ENCODE results near the gene PLXND1.

Gene PLXND1

GRCh38 chr3:129628169-129628522 is 21.7 kb upstream of the PLXND1 start:
- H3K9me3 ChIP-seq (ENCODE audit: control insufficient read depth, low read length), result no peaks in the 10 kb centered on the region
- peak overlapping the region; percentile 45 for H3K4me3 ChIP-seq (ENCODE audit: insufficient read depth, low read depth, low read length)
- H3K4me1 ChIP-seq (ENCODE audit: control insufficient read depth, insufficient read depth, low read length), result peaks cover 5% of the 10 kb centered on the region
- 44 to 45% methylated on average over 8 to 9 of the region's 9 CpGs for WGBS, 2 experiments
- H3K36me3 ChIP-seq (ENCODE audit: control insufficient read depth, insufficient read depth, low read length), result no peaks in the 10 kb centered on the region
- no peaks in the 10 kb centered on the region for H3K27me3 ChIP-seq (ENCODE audit: control insufficient read depth, insufficient read depth, low read length, poor library complexity, severe bottlenecking)
- H3K27ac ChIP-seq (ENCODE audit: insufficient read depth, low read depth, low read length, poor library complexity, severe bottlenecking), result no peak overlapping the region

- H3K4me1 ChIP-seq (ENCODE audit: control insufficient read depth, insufficient read depth, low read length), result peaks cover 5% of the 10 kb centered on the region
- H3K27ac ChIP-seq (ENCODE audit: insufficient read depth, low read depth, low read length, poor library complexity, severe bottlenecking), result no peak overlapping the region
- H3K27me3 ChIP-seq (ENCODE audit: control insufficient read depth, insufficient read depth, low read length, poor library complexity, severe bottlenecking), result no peaks in the 10 kb centered on the region
- H3K9me3 ChIP-seq (ENCODE audit: control insufficient read depth, low read length), result no peaks in the 10 kb centered on the region
- WGBS, 2 experiments, result 1 to 2% methylated on average over 38 of the region's 38 CpGs
- no peaks in the 10 kb centered on the region for H3K36me3 ChIP-seq (ENCODE audit: control insufficient read depth, insufficient read depth, low read length)
- H3K4me3 ChIP-seq (ENCODE audit: insufficient read depth, low read depth, low read length), result peak overlapping the region; percentile 45
These were observed 21.1 kb upstream of the PLXND1 start for GRCh38 chr3:129627350-129628168.

GRCh38 chr3:129626744-129627349 is 20.4 kb upstream of the PLXND1 start:
- H3K36me3 ChIP-seq (ENCODE audit: control insufficient read depth, insufficient read depth, low read length), result no peaks in the 10 kb centered on the region
- H3K4me3 ChIP-seq (ENCODE audit: insufficient read depth, low read depth, low read length), result peak overlapping the region; percentile 45
- peak overlapping the region; percentile 52 for H3K27ac ChIP-seq (ENCODE audit: insufficient read depth, low read depth, low read length, poor library complexity, severe bottlenecking)
- no peaks in the 10 kb centered on the region for H3K9me3 ChIP-seq (ENCODE audit: control insufficient read depth, low read length)
- WGBS, 2 experiments, result 0 to 1% methylated on average over 49 of the region's 49 CpGs
- no peaks in the 10 kb centered on the region for H3K27me3 ChIP-seq (ENCODE audit: control insufficient read depth, insufficient read depth, low read length, poor library complexity, severe bottlenecking)
- peaks cover 10% of the 10 kb centered on the region for H3K4me1 ChIP-seq (ENCODE audit: control insufficient read depth, insufficient read depth, low read length)

GRCh38 chr3:129625072-129625874 is 18.8 kb upstream of the PLXND1 start:
- Histone ChIP-seq H3K27ac (ENCODE audit: insufficient read depth, low read depth, low read length, poor library complexity, severe bottlenecking) (no peak overlapping the region), H3K4me3 (ENCODE audit: insufficient read depth, low read depth, low read length) (no peak overlapping the region)
- WGBS, 2 experiments, result 90 to 92% methylated on average over 12 of the region's 12 CpGs

GRCh38 chr3:129624347-129625071 is 18.0 kb upstream of the PLXND1 start:
- Histone ChIP-seq H3K27me3 (ENCODE audit: control insufficient read depth, insufficient read depth, low read length, poor library complexity, severe bottlenecking) (no peaks in the 10 kb centered on the region), H3K27ac (ENCODE audit: insufficient read depth, low read depth, low read length, poor library complexity, severe bottlenecking) (no peak overlapping the region), H3K36me3 (ENCODE audit: control insufficient read depth, insufficient read depth, low read length) (no peaks in the 10 kb centered on the region), H3K4me1 (ENCODE audit: control insufficient read depth, insufficient read depth, low read length) (peaks cover 10% of the 10 kb centered on the region), H3K4me3 (ENCODE audit: insufficient read depth, low read depth, low read length) (no peak overlapping the region), H3K9me3 (ENCODE audit: control insufficient read depth, low read length) (no peaks in the 10 kb centered on the region)
- 92 to 94% methylated on average over 11 of the region's 11 CpGs for WGBS, 2 experiments

More at GRCh38 chr3:129625072-129625874, 18.8 kb upstream of the PLXND1 start:
- no peaks in the 10 kb centered on the region for H3K27me3 ChIP-seq (ENCODE audit: control insufficient read depth, insufficient read depth, low read length, poor library complexity, severe bottlenecking)
- H3K4me1 ChIP-seq (ENCODE audit: control insufficient read depth, insufficient read depth, low read length), result peaks cover 10% of the 10 kb centered on the region
- H3K36me3 ChIP-seq (ENCODE audit: control insufficient read depth, insufficient read depth, low read length), result no peaks in the 10 kb centered on the region
- H3K9me3 ChIP-seq (ENCODE audit: control insufficient read depth, low read length), result no peaks in the 10 kb centered on the region

- H3K4me3 ChIP-seq (ENCODE audit: insufficient read depth, low read depth, low read length), result no peak overlapping the region
- no peaks in the 10 kb centered on the region for H3K27me3 ChIP-seq (ENCODE audit: control insufficient read depth, insufficient read depth, low read length, poor library complexity, severe bottlenecking)
- peaks cover 10% of the 10 kb centered on the region for H3K4me1 ChIP-seq (ENCODE audit: control insufficient read depth, insufficient read depth, low read length)
- no peaks in the 10 kb centered on the region for H3K9me3 ChIP-seq (ENCODE audit: control insufficient read depth, low read length)
- H3K27ac ChIP-seq (ENCODE audit: insufficient read depth, low read depth, low read length, poor library complexity, severe bottlenecking), result no peak overlapping the region
- 82% methylated on average over 17 of the region's 17 CpGs for WGBS, 2 experiments
- no peaks in the 10 kb centered on the region for H3K36me3 ChIP-seq (ENCODE audit: control insufficient read depth, insufficient read depth, low read length)
These were observed 17.1 kb upstream of the PLXND1 start for GRCh38 chr3:129623447-129624118.

GRCh38 chr3:129622933-129623332 is 16.5 kb upstream of the PLXND1 start:
- 93 to 94% methylated on average over 10 of the region's 10 CpGs for WGBS, 2 experiments
- Histone ChIP-seq H3K9me3 (ENCODE audit: control insufficient read depth, low read length) (no peaks in the 10 kb centered on the region), H3K4me1 (ENCODE audit: control insufficient read depth, insufficient read depth, low read length) (peaks cover 10% of the 10 kb centered on the region), H3K4me3 (ENCODE audit: insufficient read depth, low read depth, low read length) (no peak overlapping the region), H3K27ac (ENCODE audit: insufficient read depth, low read depth, low read length, poor library complexity, severe bottlenecking) (no peak overlapping the region), H3K36me3 (ENCODE audit: control insufficient read depth, insufficient read depth, low read length) (no peaks in the 10 kb centered on the region), H3K27me3 (ENCODE audit: control insufficient read depth, insufficient read depth, low read length, poor library complexity, severe bottlenecking) (no peaks in the 10 kb centered on the region)

- WGBS, 2 experiments, result 83 to 88% methylated on average over 12 of the region's 12 CpGs
- H3K9me3 ChIP-seq (ENCODE audit: control insufficient read depth, low read length), result no peaks in the 10 kb centered on the region
- peaks cover 10% of the 10 kb centered on the region for H3K4me1 ChIP-seq (ENCODE audit: control insufficient read depth, insufficient read depth, low read length)
- no peak overlapping the region for H3K27ac ChIP-seq (ENCODE audit: insufficient read depth, low read depth, low read length, poor library complexity, severe bottlenecking)
- H3K36me3 ChIP-seq (ENCODE audit: control insufficient read depth, insufficient read depth, low read length), result no peaks in the 10 kb centered on the region
- no peaks in the 10 kb centered on the region for H3K27me3 ChIP-seq (ENCODE audit: control insufficient read depth, insufficient read depth, low read length, poor library complexity, severe bottlenecking)
- no peak overlapping the region for H3K4me3 ChIP-seq (ENCODE audit: insufficient read depth, low read depth, low read length)
These were observed 15.9 kb upstream of the PLXND1 start for GRCh38 chr3:129622226-129622874.

- H3K36me3 ChIP-seq (ENCODE audit: control insufficient read depth, insufficient read depth, low read length), result no peaks in the 10 kb centered on the region
- 77 to 91% methylated on average over 10 to 13 of the region's 14 CpGs for WGBS, 2 experiments
- H3K27me3 ChIP-seq (ENCODE audit: control insufficient read depth, insufficient read depth, low read length, poor library complexity, severe bottlenecking), result no peaks in the 10 kb centered on the region
- H3K4me1 ChIP-seq (ENCODE audit: control insufficient read depth, insufficient read depth, low read length), result peaks cover 10% of the 10 kb centered on the region
- no peak overlapping the region for H3K4me3 ChIP-seq (ENCODE audit: insufficient read depth, low read depth, low read length)
- H3K27ac ChIP-seq (ENCODE audit: insufficient read depth, low read depth, low read length, poor library complexity, severe bottlenecking), result no peak overlapping the region
- H3K9me3 ChIP-seq (ENCODE audit: control insufficient read depth, low read length), result no peaks in the 10 kb centered on the region
These were observed 15.2 kb upstream of the PLXND1 start for GRCh38 chr3:129621626-129622225.
